Measurements from ENCODE around the gene CDSN. TPM values are rescaled to one million over a fixed set of nuclear protein-coding genes. Genes with fewer than 3 reads are reported as not detected.

CDSN gene
- polyA plus RNA-seq, 1 donor (not counting 4 experiments of a cell fraction or from before 2014, with no cell fraction given): 4.0 TPM

DNA sequence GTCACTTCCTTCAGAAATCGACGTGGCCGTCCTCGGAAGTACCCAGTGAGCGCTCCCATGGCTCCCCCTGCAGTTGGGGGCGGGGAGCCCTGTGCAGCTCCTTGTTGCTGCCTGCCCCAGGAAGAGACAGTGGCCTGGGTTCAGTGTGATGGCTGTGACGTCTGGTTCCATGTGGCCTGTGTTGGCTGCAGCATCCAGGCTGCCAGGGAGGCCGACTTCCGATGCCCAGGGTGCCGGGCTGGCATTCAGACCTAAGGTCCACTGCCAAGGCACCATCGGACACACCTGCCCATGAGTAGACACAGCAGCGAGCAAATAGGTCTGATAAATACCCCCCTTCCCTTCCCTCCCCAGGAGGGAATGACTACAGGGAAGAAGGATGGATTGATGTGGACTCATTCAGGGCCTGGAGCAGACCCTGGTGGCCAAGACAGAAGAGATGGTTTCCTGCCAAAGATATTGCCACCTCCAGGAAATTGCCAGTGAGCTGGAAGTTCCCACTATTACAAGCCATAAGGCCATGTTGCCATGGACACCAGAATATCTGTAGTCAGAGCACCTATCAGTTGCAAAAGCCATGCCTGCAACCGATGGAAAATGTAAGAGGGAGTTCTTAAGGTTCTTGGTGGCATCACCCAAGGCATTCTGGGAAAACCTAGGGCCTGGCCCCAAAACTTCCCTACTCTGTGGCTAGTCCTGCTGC lies 42.4 kb upstream of the CDSN start:
- Histone ChIP-seq H2AFZ (ENCODE audit: control insufficient read depth, low read length) (no peak overlapping the region), H3K4me2 (ENCODE audit: control insufficient read depth, extremely low read depth, insufficient read depth, low read depth, low read length) (no peak overlapping the region), H3K9ac (ENCODE audit: control insufficient read depth, extremely low read depth, insufficient read depth, low read length) (no peak overlapping the region), H3K4me1 (ENCODE audit: control insufficient read depth, extremely low read depth, insufficient read depth, low read length) (peaks cover 11% of the 10 kb centered on the region), H3K9me3 (ENCODE audit: control insufficient read depth, low read depth, low read length) (no peaks in the 10 kb centered on the region), H3K4me3 (ENCODE audit: control insufficient read depth in 2 of 3, extremely low read depth in 1 of 3, insufficient read depth in 2 of 3, low read depth in 1 of 3, low read length in 3 of 3) (no peak overlapping the region), H3K27me3 (ENCODE audit: control insufficient read depth, extremely low read depth, insufficient read depth, low read length) (no peaks in the 10 kb centered on the region), H3K36me3 (ENCODE audit: control insufficient read depth in 2 of 2, extremely low read depth in 1 of 2, insufficient read depth in 2 of 2, low read length in 2 of 2) (peaks cover 0 to 3% of the 10 kb centered on the region in 2 experiments), H4K20me1 (ENCODE audit: control insufficient read depth, extremely low read depth, insufficient read depth, low read length) (no peaks in the 10 kb centered on the region), H3K9me1 (ENCODE audit: control insufficient read depth, extremely low read depth, insufficient read depth, low read length) (no peaks in the 10 kb centered on the region), H3K79me2 (ENCODE audit: control insufficient read depth, insufficient read depth, low read length) (peaks cover 7% of the 10 kb centered on the region), H3K27ac (ENCODE audit: control insufficient read depth, insufficient read depth, low read length) (no peak overlapping the region)
- FAIRE-seq (no peak), DNase-seq (ENCODE audit: low read depth, low spot score) (no peak)
- dilution Hi-C loops (cut with MboI; ENCODE audit: extremely low pct_ligation_motif_present, low sequenced_read_pairs): no loop called here
- TF ChIP-seq EZH2 (IDR thresholded peaks at IDR 0.05; ENCODE audit: low read length): no peak
- TF ChIP-seq, protein P1, sequence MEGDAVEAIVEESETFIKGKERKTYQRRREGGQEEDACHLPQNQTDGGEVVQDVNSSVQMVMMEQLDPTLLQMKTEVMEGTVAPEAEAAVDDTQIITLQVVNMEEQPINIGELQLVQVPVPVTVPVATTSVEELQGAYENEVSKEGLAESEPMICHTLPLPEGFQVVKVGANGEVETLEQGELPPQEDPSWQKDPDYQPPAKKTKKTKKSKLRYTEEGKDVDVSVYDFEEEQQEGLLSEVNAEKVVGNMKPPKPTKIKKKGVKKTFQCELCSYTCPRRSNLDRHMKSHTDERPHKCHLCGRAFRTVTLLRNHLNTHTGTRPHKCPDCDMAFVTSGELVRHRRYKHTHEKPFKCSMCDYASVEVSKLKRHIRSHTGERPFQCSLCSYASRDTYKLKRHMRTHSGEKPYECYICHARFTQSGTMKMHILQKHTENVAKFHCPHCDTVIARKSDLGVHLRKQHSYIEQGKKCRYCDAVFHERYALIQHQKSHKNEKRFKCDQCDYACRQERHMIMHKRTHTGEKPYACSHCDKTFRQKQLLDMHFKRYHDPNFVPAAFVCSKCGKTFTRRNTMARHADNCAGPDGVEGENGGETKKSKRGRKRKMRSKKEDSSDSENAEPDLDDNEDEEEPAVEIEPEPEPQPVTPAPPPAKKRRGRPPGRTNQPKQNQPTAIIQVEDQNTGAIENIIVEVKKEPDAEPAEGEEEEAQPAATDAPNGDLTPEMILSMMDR (optimal IDR thresholded peaks at IDR 0.05 in 1 of 3, IDR thresholded peaks at IDR 0.05 in 1 of 3, conservative IDR thresholded peaks at IDR 0.05 in 1 of 3; ENCODE audit: extremely low read depth in 1 of 3, insufficient read depth in 2 of 3, low read length in 3 of 3): no peak

GRCh38 chr6:31161216-31162126 lies 41.2 kb upstream of the CDSN start:
- Histone ChIP-seq H3K79me2 (ENCODE audit: control insufficient read depth, insufficient read depth, low read length) (peaks cover 10% of the 10 kb centered on the region), H3K9me1 (ENCODE audit: control insufficient read depth, extremely low read depth, insufficient read depth, low read length) (no peaks in the 10 kb centered on the region), H3K27ac (ENCODE audit: control insufficient read depth, insufficient read depth, low read length) (no peak overlapping the region), H4K20me1 (ENCODE audit: control insufficient read depth, extremely low read depth, insufficient read depth, low read length) (no peaks in the 10 kb centered on the region), H3K4me1 (ENCODE audit: control insufficient read depth, extremely low read depth, insufficient read depth, low read length) (peaks cover 15% of the 10 kb centered on the region), H3K4me2 (ENCODE audit: control insufficient read depth, extremely low read depth, insufficient read depth, low read depth, low read length) (no peak overlapping the region), H3K4me3 (ENCODE audit: control insufficient read depth in 2 of 3, extremely low read depth in 1 of 3, insufficient read depth in 2 of 3, low read depth in 1 of 3, low read length in 3 of 3) (no peak overlapping the region), H3K27me3 (ENCODE audit: control insufficient read depth, extremely low read depth, insufficient read depth, low read length) (no peaks in the 10 kb centered on the region), H2AFZ (ENCODE audit: control insufficient read depth, low read length) (no peak overlapping the region), H3K9ac (ENCODE audit: control insufficient read depth, extremely low read depth, insufficient read depth, low read length) (no peak overlapping the region), H3K36me3 (ENCODE audit: control insufficient read depth in 2 of 2, extremely low read depth in 1 of 2, insufficient read depth in 2 of 2, low read length in 2 of 2) (peaks cover 0 to 3% of the 10 kb centered on the region in 2 experiments), H3K9me3 (ENCODE audit: control insufficient read depth, low read depth, low read length) (no peaks in the 10 kb centered on the region)
- FAIRE-seq (no peak), DNase-seq (ENCODE audit: low read depth, low spot score) (no peak)
- TF ChIP-seq, protein P1 (optimal IDR thresholded peaks at IDR 0.05 in 1 of 3, IDR thresholded peaks at IDR 0.05 in 1 of 3, conservative IDR thresholded peaks at IDR 0.05 in 1 of 3; ENCODE audit: extremely low read depth in 1 of 3, insufficient read depth in 2 of 3, low read length in 3 of 3): no peak
- no peak for TF ChIP-seq EZH2 (IDR thresholded peaks at IDR 0.05; ENCODE audit: low read length)
- dilution Hi-C loops (cut with MboI; ENCODE audit: extremely low pct_ligation_motif_present, low sequenced_read_pairs): no loop called here
